GM21786 (cell line): Measurements from ENCODE around the gene AMER2.
"Not testable (repeated sequence)": the region's sequence is repeated elsewhere in the genome, so short reads cannot be mapped to it uniquely, and the experiment has no call there.

Experiments used
- ATAC-seq: cut with Tn5 transposase; IDR thresholded peaks from one replicate; pipeline ENCODE4 v1.9.1; 2021; ENCODE audit not compliant: unreplicated experiment

Gene AMER2

DNA sequence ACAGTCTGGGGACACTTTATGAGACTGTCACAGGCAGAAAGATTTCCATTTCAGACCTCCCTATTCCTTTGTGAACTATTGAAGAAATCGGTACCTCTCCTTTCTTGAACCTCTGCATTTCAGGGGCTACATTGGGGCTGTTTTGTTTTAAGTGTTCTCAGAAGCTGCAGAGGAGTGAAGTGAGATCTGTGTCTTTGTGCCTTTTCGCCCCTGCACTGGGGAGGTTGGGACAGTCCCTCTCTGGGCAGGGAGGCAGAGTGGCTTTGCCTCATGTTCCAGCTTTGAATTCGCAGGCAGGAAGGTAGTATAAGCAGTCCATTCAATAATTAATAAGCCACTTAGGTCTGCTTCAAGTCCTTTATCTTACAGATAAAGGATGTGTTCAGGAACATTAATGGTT is 9.5 kb upstream of the AMER2 start:
- peak; percentile 35 for ATAC-seq

DNA sequence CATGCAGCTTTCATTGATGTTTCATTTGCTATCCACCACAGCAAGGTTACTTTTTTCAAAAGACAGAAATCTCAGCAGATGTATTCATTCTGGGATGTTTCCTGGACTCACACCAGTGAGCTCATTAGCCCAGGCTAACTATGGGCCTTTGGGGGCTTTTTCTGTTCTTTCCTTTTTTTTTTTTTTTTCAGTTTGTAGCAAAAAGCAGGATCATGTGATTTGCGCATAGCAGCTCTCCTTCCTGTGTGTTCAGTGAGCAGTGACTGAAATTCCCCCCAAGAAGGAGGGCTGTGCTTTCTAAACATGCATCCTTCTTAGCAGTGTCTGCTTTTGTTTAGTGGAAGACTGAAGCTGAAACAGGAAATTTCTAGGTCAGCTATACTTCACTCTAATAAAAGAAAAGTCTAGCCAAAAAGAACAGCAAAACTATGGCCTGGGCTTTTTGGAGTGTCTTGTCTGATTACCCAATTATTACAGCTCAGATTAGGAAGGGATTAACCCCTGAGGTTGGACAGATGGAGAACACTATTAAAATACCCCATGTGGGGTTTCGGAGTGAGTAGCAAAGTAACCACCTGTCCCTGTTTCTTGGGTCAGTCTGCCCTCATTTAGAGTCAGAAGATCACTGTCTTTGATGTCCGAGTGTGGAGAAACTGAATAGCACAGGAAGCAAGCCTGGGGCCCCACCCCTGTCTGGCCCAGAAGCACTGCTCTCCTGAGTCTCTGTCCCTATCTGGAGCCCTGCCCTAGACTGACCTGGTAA is 8.9 kb upstream of the AMER2 start:
- peak; percentile 69 for ATAC-seq

DNA sequence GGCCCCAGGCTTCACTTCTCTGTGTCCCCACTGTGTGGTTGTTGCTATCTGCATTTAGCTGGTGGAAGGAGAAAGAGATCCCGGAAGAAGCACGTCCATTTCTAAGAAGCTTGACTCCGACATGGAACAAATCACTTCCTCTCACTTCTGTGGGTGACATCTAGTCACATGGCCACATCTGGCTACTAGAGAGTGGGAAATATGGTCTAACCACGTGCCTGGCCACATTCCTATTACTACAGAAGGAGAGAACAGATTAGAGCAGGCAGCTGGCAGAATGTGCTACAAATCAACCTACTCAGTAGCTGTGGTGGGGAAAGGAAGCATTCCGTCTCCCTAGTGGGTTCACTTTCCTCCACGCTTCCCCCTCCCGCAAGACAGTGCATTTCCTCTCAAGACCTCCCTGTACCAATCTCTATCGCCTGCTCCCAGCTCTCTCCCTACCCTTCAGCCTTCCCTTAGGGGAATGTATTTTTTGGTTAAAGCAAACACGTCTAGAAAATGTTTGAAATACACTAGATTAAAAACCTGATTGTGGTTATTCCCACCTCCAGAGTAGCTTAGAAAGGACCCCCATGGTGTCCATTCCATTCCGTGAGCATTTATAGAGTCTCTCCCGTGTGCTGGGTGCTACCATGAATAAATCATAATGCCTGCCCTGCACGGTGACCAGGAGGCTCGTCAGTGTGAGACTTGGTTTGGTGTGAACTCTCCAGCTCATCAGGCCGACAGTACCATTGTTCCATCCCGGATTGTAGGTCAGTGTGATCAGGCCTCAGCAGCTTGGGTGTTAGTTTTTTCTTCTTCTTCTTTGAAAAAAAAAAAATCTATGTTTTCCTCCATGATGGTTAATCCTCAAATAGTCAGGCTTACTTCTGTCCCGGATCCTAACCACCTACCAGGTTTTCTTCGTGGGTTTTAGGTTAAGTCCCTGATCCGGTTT is 8.0 kb upstream of the AMER2 start:
- no peak for ATAC-seq

DNA sequence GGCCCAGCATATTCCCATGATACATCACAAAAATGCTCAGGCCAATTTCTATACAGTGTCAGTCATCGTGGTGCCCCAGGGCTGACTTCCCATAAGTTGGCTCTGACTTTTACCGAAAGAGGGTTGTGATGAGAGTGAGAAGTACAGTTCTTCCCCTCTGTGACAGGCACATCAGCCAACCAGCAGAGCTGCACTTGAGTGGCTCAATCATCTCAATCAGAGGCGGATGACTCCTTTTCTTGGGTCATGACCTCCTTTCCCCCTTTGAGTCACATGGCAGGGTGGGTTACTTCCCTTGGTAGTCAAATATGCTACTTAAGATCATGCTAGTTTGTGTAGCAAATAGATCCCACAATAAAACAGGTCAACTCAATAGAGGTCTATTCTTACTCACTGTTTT is 6.9 kb upstream of the AMER2 start:
- ATAC-seq: no peak

DNA sequence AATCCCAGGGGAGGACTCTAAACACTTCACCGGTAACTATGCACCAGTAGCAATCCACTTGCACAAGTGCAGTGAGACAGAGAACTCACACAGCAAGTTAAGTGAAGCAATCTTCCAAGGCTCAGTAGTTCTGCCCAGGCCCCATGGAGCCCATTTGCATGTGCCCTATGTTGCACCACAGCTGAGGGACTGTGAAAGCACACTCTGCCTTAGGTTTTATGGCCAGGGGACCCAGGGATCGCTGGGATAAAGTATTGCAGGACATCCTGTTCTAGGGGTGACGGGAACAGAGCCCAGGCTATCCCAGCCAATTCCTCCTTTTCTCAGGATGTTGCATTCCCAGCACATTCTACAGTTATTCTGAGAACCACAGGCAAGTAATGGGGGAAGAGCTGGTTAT is 6.0 kb upstream of the AMER2 start:
- no peak for ATAC-seq

DNA sequence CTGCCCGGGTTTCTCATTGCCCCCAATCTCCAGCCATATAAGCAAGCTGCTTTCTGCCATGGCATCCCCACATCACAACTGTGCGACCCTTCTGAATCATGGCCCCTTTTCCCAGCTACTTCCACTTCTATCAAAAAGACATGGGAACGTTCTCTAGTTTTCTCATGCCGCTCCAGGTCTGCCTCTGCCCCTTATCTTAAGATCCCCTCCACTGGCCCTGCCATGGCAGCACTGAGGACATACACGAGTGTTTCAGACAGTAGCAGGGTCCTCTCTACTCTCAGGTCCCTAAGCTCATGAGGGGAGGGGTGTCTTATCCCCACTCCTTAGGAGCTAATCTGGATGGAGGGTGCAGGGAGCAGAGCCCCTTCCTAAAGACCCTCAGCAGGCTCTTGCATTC is 5.5 kb upstream of the AMER2 start:
- no peak for ATAC-seq

DNA sequence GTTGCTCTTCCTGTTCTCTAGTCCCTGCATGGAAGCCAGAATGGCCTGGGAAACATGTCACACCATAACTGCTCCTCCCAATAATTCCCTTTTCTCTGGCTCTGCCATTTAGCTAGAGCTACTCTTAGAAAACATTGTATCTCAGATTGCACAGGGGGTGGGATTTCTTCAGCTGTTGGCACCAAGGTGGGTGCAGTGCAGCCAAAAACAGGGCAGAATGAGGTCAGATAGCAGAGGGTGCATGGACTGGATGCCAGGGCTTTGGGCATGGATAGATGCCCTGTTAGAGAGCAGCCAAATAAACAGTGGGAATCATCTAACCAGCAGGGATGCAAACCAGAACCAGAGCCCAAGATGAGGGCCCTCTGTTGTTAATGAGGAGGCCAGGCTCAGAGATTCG is 4.9 kb upstream of the AMER2 start:
- no peak for ATAC-seq

DNA sequence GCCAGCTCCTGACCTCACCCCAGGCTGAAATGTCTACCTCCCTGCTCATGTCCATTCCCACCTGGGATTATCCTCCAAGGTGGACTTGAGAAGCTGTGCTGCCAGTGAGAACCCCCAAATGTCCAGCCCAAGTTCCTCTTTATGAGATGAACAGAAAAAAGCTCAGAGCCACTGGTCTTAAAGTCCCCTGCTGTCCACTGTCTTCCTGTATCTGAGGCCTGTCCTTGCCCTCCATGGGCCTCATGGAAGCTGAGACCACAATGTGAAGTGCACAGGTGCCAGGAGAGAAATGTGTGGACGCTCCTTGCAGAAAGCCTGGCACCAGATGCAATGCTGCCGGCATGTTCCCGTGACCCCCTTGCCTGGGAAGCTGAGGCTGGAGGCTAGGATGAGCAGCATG is 3.3 kb upstream of the AMER2 start:
- ATAC-seq: no peak

DNA sequence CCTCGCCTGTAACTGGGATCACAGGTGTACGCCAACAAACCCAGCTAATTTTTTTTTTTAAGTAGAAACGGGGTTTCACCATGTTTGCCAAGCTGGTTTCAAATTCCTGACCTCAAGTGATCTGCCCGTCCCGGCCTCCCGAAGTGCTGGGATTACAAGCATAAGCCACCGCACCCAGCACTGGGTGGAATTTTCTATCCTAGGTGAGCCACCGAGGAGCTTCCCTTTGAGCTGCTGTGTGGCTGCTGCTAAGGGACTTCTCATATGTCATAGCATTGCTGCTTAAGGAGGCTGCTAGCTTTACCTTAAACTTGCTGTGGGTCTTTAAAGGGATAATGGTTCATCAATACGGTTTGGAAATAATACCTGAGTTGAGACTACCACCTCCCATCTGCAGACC is 2.9 kb upstream of the AMER2 start:
- no peak for ATAC-seq

DNA sequence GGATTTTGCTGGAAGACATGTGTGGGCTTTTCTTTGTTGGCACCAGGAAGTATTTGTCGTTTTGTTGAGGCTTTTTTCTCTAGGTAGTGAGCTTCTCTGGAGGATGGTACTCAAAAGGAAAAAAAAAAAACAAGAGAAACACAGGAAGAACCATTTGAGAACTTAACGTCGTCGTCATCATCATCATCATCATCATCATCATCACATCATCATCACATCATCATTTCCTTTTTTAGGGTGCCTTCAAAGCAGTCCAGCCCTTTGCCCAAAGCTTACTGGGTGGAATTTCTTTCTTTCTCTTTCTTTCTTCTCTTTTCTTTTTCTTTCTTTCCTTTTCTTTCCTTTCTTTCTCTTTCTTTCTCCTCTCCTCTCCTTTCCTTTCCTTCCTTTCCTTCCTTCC is 2.2 kb upstream of the AMER2 start:
- no peak for ATAC-seq

DNA sequence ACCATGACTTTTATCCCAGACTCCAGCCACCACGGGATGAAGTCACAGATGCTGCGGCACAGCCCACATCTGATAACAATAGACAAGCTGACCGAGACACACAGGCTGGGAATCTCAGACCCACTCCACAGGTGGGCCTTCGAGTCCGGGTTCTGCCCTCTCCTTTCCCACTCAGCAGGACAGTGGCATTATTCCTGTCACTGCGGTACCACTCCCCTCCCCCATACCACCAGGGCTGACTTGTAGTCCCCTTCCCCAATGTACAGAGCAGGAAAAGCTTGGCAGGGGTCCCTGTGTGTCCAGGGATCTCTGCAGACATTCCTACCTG is 179 bp upstream of the AMER2 start:
- ATAC-seq: no peak

DNA sequence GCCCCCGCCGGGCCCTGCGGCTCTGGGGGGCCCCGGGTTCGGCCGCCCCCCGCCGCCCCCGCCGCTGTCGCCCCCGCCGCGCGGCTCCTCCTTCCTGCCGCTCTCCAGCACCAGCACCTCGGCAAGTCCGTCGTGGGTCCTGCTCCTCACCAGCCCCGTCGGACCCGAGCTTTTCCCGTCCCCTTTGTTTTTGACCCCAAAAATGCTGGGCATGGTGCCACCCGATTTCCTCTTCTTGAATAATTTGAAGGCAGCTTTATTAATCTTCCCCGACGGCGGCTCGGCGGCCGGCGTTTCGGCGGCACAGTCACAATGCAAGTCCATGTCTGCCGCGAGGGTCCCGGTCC is 945 bp downstream of the AMER2 start:
- no peak for ATAC-seq

DNA sequence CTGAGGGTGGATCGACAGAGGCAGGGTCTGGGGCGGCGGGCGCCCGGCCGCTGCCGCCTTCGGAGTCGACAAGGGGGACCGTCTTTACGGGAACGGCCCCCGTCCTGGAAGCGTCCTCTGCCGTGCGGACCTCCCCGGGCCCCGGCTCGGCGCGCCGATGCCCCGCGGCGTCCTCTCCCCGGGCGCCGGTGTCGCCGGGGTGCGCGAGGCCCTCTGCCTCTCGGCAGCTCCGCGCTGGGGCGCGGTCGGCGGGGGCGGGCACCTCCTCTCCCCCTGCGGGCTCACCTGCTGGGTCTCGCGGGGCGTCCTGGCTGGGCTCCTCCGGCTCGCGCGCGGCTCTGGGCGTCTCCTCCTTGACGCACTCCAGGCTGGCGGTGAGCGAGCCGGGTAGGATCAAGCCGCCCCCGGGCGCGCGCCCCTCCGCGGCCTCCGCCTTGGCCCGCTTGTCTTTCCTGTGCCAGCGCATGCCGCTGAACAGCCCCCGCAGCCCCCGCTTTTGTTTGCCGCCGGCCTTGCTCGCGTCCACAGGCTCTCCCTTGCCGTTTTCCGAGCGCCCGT is 1.5 kb downstream of the AMER2 start:
- ATAC-seq: no peak

DNA sequence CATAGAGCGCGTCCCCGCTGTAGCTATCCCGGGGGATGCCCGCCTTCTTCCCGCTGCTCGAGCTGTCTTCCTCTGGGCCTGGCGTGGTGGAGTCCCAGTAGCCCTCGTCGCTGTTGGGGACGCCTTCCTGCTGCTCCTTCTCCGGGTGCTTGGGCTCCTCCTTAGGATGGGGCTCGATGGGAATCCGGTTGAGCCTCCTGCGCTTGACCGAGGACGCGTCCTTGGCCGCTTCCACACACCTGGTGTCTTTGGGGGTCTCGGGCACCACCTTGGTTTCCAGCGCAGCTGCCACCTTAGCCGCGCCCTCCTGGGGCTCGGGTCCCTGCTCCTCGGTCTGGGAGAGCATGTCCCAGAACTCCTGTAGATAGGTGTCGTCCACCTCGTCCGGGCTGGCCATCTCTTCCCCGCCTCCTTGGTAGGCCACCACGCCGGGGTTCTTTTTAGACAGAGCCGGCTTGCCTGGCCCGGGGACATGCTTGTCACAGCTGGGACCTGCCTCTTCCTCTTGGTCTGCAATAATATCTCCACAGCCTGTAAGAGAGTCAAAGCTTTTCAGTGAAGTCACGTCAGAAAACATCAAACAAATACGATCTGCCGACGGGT is 2.0 kb downstream of the AMER2 start:
- ATAC-seq: no peak

DNA sequence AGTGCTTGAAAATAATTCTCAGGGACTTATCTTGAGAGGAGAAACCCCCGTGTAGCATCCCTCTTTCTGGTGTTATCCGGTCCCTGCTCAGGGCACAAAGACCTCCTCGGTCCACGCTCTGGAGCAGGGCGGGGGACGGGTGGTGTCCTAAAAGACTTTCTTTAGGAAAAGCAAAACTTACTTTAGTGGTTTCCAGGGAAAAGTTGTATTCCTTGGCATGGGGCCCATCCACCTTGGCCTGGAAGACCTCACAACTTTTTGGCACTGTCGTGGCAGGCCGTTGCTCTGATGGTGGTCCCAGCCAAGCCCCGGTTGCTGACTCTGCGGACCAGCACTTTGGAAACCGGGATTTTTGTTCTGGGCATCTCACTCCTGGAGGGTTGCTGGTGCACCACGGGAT is 2.7 kb downstream of the AMER2 start:
- ATAC-seq: no peak

DNA sequence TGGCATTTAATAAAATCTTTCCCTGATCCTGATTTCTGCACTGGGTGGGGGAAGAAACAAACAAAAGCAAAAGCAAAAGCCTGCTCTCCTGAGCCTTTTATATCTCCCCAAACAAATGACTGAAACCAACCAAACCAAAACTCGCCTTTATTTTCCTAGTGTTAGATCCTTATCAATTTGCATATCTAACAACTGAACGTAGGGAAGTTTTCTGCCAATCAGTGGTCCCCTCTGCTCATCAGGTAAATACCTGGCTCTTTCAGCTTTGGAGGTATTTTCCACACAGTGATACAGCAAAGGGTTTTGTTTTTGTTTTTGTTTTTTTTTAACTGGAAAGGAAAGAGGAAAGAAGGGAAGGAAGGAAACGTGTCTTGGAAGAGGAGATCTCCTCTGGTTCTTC is 3.3 kb downstream of the AMER2 start:
- ATAC-seq: no peak

DNA sequence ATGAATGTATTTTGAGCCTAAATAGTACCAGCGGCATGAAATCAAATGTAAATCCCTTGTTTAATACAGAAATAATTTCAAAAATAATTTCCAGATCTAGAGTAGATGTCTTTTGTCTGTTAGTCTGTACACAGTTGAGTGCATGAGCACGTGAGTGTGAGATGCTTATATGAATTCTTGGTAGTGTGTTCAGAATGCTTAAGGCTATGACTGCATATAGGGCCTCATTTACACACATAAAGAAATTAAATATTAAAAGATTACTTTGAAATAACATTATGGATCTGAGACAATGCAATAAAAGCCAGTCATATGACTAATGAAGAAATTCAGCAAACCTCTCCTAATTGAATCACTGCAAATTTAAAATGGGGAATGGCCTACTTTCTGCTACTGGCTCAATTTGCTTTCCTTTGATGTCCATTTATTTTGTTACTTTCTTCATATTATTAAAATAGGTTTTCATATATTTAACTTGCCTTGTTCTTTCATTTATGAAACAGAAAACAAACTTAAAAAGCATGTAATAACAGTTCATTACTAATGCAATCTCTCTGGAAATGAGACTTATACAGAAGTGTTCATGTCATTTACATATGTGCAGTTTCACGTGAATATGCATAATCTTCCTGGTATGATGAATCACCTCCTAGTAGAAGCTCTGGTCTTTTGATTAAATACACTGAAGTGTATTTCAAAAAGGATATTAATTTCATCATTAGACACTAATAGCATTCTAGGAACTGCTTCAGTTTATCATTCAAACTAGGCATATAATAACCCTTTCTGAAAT is 4.5 kb downstream of the AMER2 start:
- ATAC-seq: no peak

DNA sequence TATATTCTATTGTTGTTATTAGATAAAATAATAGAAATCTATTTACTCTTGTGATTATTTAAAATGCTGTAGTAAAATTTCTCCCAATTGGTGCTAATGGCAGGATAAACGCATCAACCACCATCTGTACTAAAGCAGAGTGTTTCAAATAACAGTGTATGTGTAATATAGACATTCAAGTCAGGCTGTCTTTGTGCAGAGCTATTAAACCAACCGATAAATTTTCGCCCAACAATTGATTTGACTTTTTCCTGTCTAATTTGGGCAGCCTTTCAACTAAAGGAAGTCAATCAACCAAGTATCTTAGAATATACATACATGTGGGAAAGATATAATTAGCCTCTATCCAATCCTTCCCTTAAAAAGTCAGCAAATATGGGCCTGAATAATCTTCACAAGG is 5.8 kb downstream of the AMER2 start:
- no peak for ATAC-seq

DNA sequence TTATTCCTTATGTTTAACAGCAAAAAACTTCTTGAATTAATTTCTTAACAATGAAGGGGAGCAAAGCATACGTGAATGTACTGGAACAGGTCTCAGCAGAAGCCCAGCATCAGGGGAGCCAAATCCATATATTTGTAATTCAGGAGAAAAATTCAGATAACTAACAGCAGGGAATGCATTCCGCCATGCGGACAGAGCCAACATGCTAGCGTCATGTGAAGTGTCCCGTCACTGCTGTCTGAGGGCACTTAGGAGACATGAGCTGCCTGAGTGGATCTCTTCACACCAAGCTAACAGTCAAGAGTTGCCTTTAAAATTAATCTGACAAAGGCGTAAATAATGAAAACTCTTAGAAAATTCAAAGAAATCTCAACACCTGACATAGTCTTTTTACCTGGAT is 6.4 kb downstream of the AMER2 start:
- ATAC-seq: no peak

DNA sequence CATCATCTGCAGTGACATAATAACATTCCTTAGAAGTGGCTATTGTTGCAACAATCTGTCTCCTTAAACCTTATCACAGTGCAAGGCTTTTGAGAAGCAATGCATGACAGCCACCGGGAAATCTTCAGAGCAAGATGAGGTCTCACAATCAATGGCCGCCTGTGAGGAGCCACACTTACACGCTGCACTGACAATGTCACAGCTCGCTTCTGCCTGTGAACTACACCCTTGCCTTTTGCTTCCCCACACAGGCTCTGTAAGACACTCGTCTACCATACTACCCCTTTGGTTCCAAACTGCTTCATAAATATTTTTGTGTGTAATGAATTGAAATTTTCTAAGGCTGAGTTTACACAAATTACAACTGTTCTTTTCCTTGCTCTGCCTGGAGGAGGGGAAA is 6.9 kb downstream of the AMER2 start:
- not testable (repeated sequence) for ATAC-seq

DNA sequence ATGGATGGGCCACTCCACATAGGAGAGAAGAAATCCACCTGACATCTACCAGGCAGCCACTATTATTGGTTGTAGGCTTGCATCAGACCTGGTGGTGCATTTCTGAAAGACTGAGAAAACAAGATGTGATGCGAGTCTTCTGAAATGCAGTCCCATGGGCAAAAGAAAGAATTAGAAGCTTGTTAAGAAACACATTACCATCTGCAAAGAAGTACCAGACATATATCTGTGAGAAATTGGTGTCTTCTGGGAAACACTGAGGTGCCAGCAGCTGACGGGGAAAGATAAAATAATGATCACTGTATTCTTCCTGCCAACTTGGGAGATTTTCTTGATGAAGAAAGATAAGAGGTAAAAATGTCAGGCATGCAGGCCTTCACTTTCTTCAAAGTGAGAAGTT is 14.4 kb downstream of the AMER2 start:
- no peak for ATAC-seq
